ENCODE data around the gene TTC39A. TPM values are rescaled to one million over a fixed set of nuclear protein-coding genes. Genes with fewer than 3 reads are reported as not detected.

Gene TTC39A
- total RNA-seq, 2 donors from 2014 or later, result 7.9 to 21.3 TPM

DNA sequence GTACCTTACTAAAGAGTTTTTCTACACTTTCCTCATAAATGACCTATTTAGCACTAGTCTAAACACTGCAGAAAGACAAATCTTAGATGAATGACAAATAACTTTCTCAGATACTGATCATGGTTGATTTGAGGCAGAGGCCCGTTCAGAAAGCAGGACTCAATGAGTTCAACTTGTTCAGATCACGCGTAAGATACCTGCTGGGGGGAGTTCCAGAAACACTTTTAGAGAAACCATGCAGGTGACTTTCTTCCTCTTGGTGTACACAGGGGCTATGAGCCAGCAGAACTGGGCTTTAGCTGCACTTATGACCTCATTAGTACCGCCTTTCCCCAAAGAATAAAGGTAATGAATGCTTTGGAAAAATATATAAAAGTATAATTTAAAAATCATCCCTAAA, 38.8 kb upstream of the TTC39A start:
- DNase-seq (no peak), ATAC-seq (no peak)
- Histone ChIP-seq H3K36me3 (replicated peaks in 1 of 2; ENCODE audit: insufficient read depth in 1 of 2, low read depth in 2 of 2) (peaks cover 0 to 2% of the 10 kb centered on the region in 2 donors), H3K4me3 (no peak overlapping the region), H3K27me3 (no peaks in the 10 kb centered on the region), H3K9me3 (no peaks in the 10 kb centered on the region), H3K4me1 (no peaks in the 10 kb centered on the region), H3K27ac (no peak overlapping the region)
- intact Hi-C loops (cut with DNase I), result no loop called here
- TF ChIP-seq, protein P1, sequence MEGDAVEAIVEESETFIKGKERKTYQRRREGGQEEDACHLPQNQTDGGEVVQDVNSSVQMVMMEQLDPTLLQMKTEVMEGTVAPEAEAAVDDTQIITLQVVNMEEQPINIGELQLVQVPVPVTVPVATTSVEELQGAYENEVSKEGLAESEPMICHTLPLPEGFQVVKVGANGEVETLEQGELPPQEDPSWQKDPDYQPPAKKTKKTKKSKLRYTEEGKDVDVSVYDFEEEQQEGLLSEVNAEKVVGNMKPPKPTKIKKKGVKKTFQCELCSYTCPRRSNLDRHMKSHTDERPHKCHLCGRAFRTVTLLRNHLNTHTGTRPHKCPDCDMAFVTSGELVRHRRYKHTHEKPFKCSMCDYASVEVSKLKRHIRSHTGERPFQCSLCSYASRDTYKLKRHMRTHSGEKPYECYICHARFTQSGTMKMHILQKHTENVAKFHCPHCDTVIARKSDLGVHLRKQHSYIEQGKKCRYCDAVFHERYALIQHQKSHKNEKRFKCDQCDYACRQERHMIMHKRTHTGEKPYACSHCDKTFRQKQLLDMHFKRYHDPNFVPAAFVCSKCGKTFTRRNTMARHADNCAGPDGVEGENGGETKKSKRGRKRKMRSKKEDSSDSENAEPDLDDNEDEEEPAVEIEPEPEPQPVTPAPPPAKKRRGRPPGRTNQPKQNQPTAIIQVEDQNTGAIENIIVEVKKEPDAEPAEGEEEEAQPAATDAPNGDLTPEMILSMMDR (IDR thresholded peaks at IDR 0.05), result no peak
- no peak for TF ChIP-seq POLR2A (IDR thresholded peaks at IDR 0.05)
- WGBS, 2 donors, result 89 to 93% methylated on average over 4 of the region's 4 CpGs

DNA sequence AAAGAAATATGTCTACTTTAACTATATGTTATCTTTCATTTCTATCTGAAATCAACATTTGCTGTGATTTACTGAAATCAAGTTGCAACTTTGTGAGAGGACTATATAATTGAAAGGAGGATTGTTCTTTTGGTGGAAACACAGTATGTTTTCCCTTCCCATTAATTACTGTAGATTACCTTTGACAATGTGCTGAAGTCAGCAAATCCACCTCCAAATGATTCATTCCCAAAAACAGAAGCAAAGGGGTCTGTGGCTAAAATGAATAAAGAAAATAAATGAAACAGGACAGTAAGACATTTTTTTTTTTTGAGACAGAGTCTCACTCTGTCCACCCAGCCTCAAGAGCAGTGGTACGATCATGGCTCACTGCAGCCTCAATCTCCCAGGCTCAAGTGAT, 35.4 kb upstream of the TTC39A start:
- WGBS, 2 donors, result 100% methylated on average over 1 of the region's 1 CpG
- Histone ChIP-seq H3K27ac (no peak overlapping the region), H3K9me3 (no peaks in the 10 kb centered on the region), H3K4me1 (no peaks in the 10 kb centered on the region), H3K27me3 (no peaks in the 10 kb centered on the region), H3K36me3 (replicated peaks in 1 of 2; ENCODE audit: insufficient read depth in 1 of 2, low read depth in 2 of 2) (peaks cover 0 to 4% of the 10 kb centered on the region in 2 donors), H3K4me3 (no peak overlapping the region)
- ATAC-seq, result no peak
- TF ChIP-seq POLR2A (IDR thresholded peaks at IDR 0.05), result no peak
- TF ChIP-seq, protein P1 (IDR thresholded peaks at IDR 0.05), result no peak
- intact Hi-C loops (cut with DNase I), result no loop called here
- no peak for DNase-seq

DNA sequence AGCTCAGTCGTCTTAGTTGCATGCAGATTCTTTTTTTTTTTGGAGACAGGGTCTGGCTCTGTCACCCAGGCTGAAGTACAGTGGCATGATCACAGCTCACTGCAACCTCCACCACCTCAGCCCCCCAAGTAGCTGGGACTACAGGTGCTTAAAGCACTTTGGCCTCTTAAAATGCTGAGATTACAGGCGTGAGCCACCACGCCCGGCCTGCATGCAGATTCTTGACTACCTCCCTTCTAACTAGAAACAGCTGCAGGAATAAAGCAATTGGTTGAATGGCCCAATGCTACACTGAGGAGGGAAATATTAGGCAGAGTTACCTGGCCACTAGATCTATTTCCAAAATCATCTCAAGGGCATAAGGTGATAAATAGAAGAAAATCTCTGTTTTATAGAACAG, 29.5 kb upstream of the TTC39A start:
- DNase-seq, result no peak
- Histone ChIP-seq H3K36me3 (replicated peaks in 1 of 2; ENCODE audit: insufficient read depth in 1 of 2, low read depth in 2 of 2) (peaks cover 0 to 15% of the 10 kb centered on the region in 2 donors), H3K27me3 (no peaks in the 10 kb centered on the region), H3K4me3 (no peak overlapping the region), H3K27ac (no peak overlapping the region), H3K9me3 (no peaks in the 10 kb centered on the region), H3K4me1 (no peaks in the 10 kb centered on the region)
- no peak for ATAC-seq
- intact Hi-C loops (cut with DNase I), result no loop called here
- 91 to 97% methylated on average over 4 of the region's 4 CpGs for WGBS, 2 donors
- no peak for TF ChIP-seq POLR2A (IDR thresholded peaks at IDR 0.05)
- TF ChIP-seq, protein P1 (IDR thresholded peaks at IDR 0.05), result no peak

DNA sequence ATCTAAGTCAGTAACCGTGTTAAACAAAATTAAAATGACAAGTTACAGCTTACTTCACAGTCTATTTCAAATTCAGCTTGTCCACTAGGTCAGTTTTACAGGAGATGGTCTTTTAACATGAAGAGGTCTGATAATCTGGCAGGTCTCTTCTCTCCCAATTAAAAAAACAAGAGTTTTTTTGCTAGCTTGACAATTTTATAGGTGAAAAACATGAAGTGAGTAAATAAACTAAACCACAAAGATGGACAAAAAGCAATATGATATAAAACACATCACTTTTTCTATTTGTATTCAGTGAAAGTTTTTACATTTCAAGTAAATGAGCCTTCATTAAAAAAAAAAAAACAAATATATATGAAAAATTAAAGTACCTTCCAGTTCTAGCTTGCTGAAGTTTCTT, 25.0 kb upstream of the TTC39A start:
- no peak for TF ChIP-seq POLR2A (IDR thresholded peaks at IDR 0.05)
- TF ChIP-seq, protein P1 (IDR thresholded peaks at IDR 0.05), result no peak
- peaks cover 0 to 8% of the 10 kb centered on the region in 2 donors for H3K36me3 ChIP-seq (replicated peaks in 1 of 2; ENCODE audit: insufficient read depth in 1 of 2, low read depth in 2 of 2)
- no peaks in the 10 kb centered on the region for H3K9me3 ChIP-seq
- WGBS, 2 donors, result 63 to 78% methylated on average over 1 of the region's 1 CpG
- DNase-seq (no peak), ATAC-seq (no peak)
- H3K27me3 ChIP-seq, result no peaks in the 10 kb centered on the region
- intact Hi-C loops (cut with DNase I), result no loop called here
- peaks cover 6% of the 10 kb centered on the region for H3K4me1 ChIP-seq
- H3K27ac ChIP-seq, result no peak overlapping the region
- H3K4me3 ChIP-seq, result no peak overlapping the region

DNA sequence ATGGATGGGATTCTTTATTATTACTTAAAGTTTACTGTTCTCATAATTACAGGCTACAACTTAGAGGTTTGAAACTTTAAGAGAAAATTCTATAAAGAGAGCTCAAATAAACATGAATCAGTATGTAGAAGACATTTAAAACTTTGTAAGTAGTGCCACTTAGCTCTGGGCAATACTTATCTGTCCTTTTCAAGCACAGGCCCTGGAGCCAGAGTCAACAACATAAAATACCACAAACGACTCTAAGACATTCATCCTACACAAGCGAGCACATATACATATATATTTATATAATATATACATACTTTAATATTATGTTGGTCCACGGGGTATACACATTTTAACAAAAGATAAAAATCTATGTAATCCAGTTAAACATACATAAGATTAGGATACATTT, 24.1 kb upstream of the TTC39A start:
- no peaks in the 10 kb centered on the region for H3K9me3 ChIP-seq
- H3K4me1 ChIP-seq, result peaks cover 6% of the 10 kb centered on the region
- no peak for TF ChIP-seq POLR2A (IDR thresholded peaks at IDR 0.05)
- TF ChIP-seq, protein P1 (IDR thresholded peaks at IDR 0.05), result no peak
- no peak overlapping the region for H3K27ac ChIP-seq
- no peak overlapping the region for H3K4me3 ChIP-seq
- no peak for DNase-seq
- peaks cover 0 to 7% of the 10 kb centered on the region in 2 donors for H3K36me3 ChIP-seq (replicated peaks in 1 of 2; ENCODE audit: insufficient read depth in 1 of 2, low read depth in 2 of 2)
- ATAC-seq, result no peak
- H3K27me3 ChIP-seq, result no peaks in the 10 kb centered on the region
- 82 to 87% methylated on average over 3 of the region's 3 CpGs for WGBS, 2 donors
- intact Hi-C loops (cut with DNase I), result no loop called here
